K562 (cell line): ENCODE measurements around the gene B4GALT7. TPM values are rescaled to one million over a fixed set of nuclear protein-coding genes. Genes with fewer than 3 reads are reported as not detected.

Experiments
- polyA plus RNA-seq, 8 experiments: library from polyadenylated mRNA; depleted of rRNA in 4 of 8; stranded (reverse) in 5 of 8; unstranded in 3 of 8; fragments of >200 nt; fragmentation: Nextera tagmentation in 2 of 8; fragmentation: Illumina TruSeq in 1 of 8; extraction: Ambion mirVana in 2 of 8; extraction: Trizol in 1 of 8; gene quantifications; 2 replicates each; pipeline versions ENCODE4 v1.2.1 to v1.2.3, GENCODE V29; 2011 to 2014; ENCODE audit warnings: inconsistent platforms in 1 of 8, missing spikeins in 1 of 8
- total RNA-seq, 7 experiments: library from RNA; depleted of rRNA in 6 of 7; stranded (reverse); fragments of >200 nt in 6 of 7; fragmentation: Illumina TruSeq in 2 of 7; extraction: Trizol in 2 of 7; gene quantifications; 2 replicates each; pipeline versions ENCODE4 v1.2.1 to v1.2.3, GENCODE V29; 2011 to 2021; ENCODE audit warnings: low replicate concordance in 1 of 7

Gene B4GALT7
- total and polyA plus RNA-seq, 9 of the 15 experiments (the other 6 are each of a cell fraction or from before 2014, with no cell fraction given) = 0.34 to 17.7 (median 9.1) TPM

Other genes starting within 250 kb of the B4GALT7 start
Only the 7 nearest of the 14 such genes appear.
- 11.3 and 14.9 TPM in 2 replicates for gene PRR7, start 153.3 kb upstream of the B4GALT7 start, total RNA-seq (2014; rRNA removed)
- gene PRR7, start 153.3 kb upstream of the B4GALT7 start, total RNA-seq (2014; rRNA removed; fragmentation: Illumina TruSeq; extraction: Trizol) = not detected in 2 replicates
- gene PRR7, start 153.3 kb upstream of the B4GALT7 start, total RNA-seq (2015; rRNA removed; fragmentation: Illumina TruSeq; extraction: Trizol) = 0.80 and 1.2 TPM in 2 replicates
- gene PRR7, start 153.3 kb upstream of the B4GALT7 start, total RNA-seq (2021) = 9.7 and 10.4 TPM in 2 replicates
- 0.92 and 1.0 TPM in 2 replicates for gene PRR7, start 153.3 kb upstream of the B4GALT7 start, polyA plus RNA-seq (2011; rRNA removed)
- gene PRR7, start 153.3 kb upstream of the B4GALT7 start, polyA plus RNA-seq (2014; fragmentation: Illumina TruSeq; extraction: Trizol) = 0.24 TPM in 1 of 2 replicates, not detected in the other
- not detected for gene PRR7, start 153.3 kb upstream of the B4GALT7 start, polyA plus RNA-seq (2014; fragmentation: Nextera tagmentation; extraction: Ambion mirVana)
- gene PRR7, start 153.3 kb upstream of the B4GALT7 start, polyA plus RNA-seq (2014; rRNA removed) = 10.9 and 11.2 TPM in 2 replicates
- 72.9 and 87.2 TPM in 2 replicates for gene DBN1, start 126.5 kb upstream of the B4GALT7 start, total RNA-seq (2014; rRNA removed)
- 11.7 and 12.3 TPM in 2 replicates for gene DBN1, start 126.5 kb upstream of the B4GALT7 start, total RNA-seq (2014; rRNA removed; fragmentation: Illumina TruSeq; extraction: Trizol)
- gene DBN1, start 126.5 kb upstream of the B4GALT7 start, total RNA-seq (2015; rRNA removed; fragmentation: Illumina TruSeq; extraction: Trizol) = 27.9 and 33.0 TPM in 2 replicates
- 78.9 and 84.3 TPM in 2 replicates for gene DBN1, start 126.5 kb upstream of the B4GALT7 start, total RNA-seq (2021)
- 34.3 and 44.2 TPM in 2 replicates for gene DBN1, start 126.5 kb upstream of the B4GALT7 start, polyA plus RNA-seq (2011; rRNA removed)
- gene DBN1, start 126.5 kb upstream of the B4GALT7 start, polyA plus RNA-seq (2014; fragmentation: Illumina TruSeq; extraction: Trizol) = 22.1 and 54.4 TPM in 2 replicates
- under 1 TPM; 0.25 to 0.34 TPM for gene DBN1, start 126.5 kb upstream of the B4GALT7 start, polyA plus RNA-seq (2014; fragmentation: Nextera tagmentation; extraction: Ambion mirVana)
- gene DBN1, start 126.5 kb upstream of the B4GALT7 start, polyA plus RNA-seq (2014; rRNA removed) = 53.2 and 81.8 TPM in 2 replicates
- gene PDLIM7, start 102.5 kb upstream of the B4GALT7 start, total RNA-seq (2014; rRNA removed) = 85.6 and 89.0 TPM in 2 replicates
- gene PDLIM7, start 102.5 kb upstream of the B4GALT7 start, total RNA-seq (2014; rRNA removed; fragmentation: Illumina TruSeq; extraction: Trizol) = 6.4 and 10.4 TPM in 2 replicates
- gene PDLIM7, start 102.5 kb upstream of the B4GALT7 start, total RNA-seq (2015; rRNA removed; fragmentation: Illumina TruSeq; extraction: Trizol) = 32.6 and 38.1 TPM in 2 replicates
- 112 and 124 TPM in 2 replicates for gene PDLIM7, start 102.5 kb upstream of the B4GALT7 start, total RNA-seq (2021)
- 34.7 and 66.8 TPM in 2 replicates for gene PDLIM7, start 102.5 kb upstream of the B4GALT7 start, polyA plus RNA-seq (2011; rRNA removed)
- gene PDLIM7, start 102.5 kb upstream of the B4GALT7 start, polyA plus RNA-seq (2014; fragmentation: Illumina TruSeq; extraction: Trizol) = 25.5 and 49.4 TPM in 2 replicates
- 1 to 10 TPM; 2.1 to 4.1 TPM for gene PDLIM7, start 102.5 kb upstream of the B4GALT7 start, polyA plus RNA-seq (2014; fragmentation: Nextera tagmentation; extraction: Ambion mirVana)
- 115 and 119 TPM in 2 replicates for gene PDLIM7, start 102.5 kb upstream of the B4GALT7 start, polyA plus RNA-seq (2014; rRNA removed)
- gene DOK3, start 90.3 kb upstream of the B4GALT7 start, total RNA-seq (2014; rRNA removed) = 9.2 and 11.0 TPM in 2 replicates
- 2.0 TPM in 2 replicates for gene DOK3, start 90.3 kb upstream of the B4GALT7 start, total RNA-seq (2014; rRNA removed; fragmentation: Illumina TruSeq; extraction: Trizol)
- 5.9 and 7.2 TPM in 2 replicates for gene DOK3, start 90.3 kb upstream of the B4GALT7 start, total RNA-seq (2015; rRNA removed; fragmentation: Illumina TruSeq; extraction: Trizol)
- 15.7 and 21.1 TPM in 2 replicates for gene DOK3, start 90.3 kb upstream of the B4GALT7 start, total RNA-seq (2021)
- 8.0 and 16.1 TPM in 2 replicates for gene DOK3, start 90.3 kb upstream of the B4GALT7 start, polyA plus RNA-seq (2011; rRNA removed)
- gene DOK3, start 90.3 kb upstream of the B4GALT7 start, polyA plus RNA-seq (2014; fragmentation: Illumina TruSeq; extraction: Trizol) = 10.1 and 12.5 TPM in 2 replicates
- gene DOK3, start 90.3 kb upstream of the B4GALT7 start, polyA plus RNA-seq (2014; fragmentation: Nextera tagmentation; extraction: Ambion mirVana) = 1 to 10 TPM; 1.3 to 1.7 TPM
- gene DOK3, start 90.3 kb upstream of the B4GALT7 start, polyA plus RNA-seq (2014; rRNA removed) = 16.9 and 23.0 TPM in 2 replicates
- gene DDX41, start 83.2 kb upstream of the B4GALT7 start, total RNA-seq (2014; rRNA removed) = 284 and 396 TPM in 2 replicates
- 41.4 and 53.7 TPM in 2 replicates for gene DDX41, start 83.2 kb upstream of the B4GALT7 start, total RNA-seq (2014; rRNA removed; fragmentation: Illumina TruSeq; extraction: Trizol)
- 97.1 and 116 TPM in 2 replicates for gene DDX41, start 83.2 kb upstream of the B4GALT7 start, total RNA-seq (2015; rRNA removed; fragmentation: Illumina TruSeq; extraction: Trizol)
- 164 and 167 TPM in 2 replicates for gene DDX41, start 83.2 kb upstream of the B4GALT7 start, total RNA-seq (2021)
- gene DDX41, start 83.2 kb upstream of the B4GALT7 start, polyA plus RNA-seq (2011; rRNA removed) = 138 and 148 TPM in 2 replicates
- gene DDX41, start 83.2 kb upstream of the B4GALT7 start, polyA plus RNA-seq (2014; fragmentation: Illumina TruSeq; extraction: Trizol) = 94.9 and 113 TPM in 2 replicates
- gene DDX41, start 83.2 kb upstream of the B4GALT7 start, polyA plus RNA-seq (2014; fragmentation: Nextera tagmentation; extraction: Ambion mirVana) = 10 to 100 TPM; 38.2 to 60.1 TPM
- 234 and 236 TPM in 2 replicates for gene DDX41, start 83.2 kb upstream of the B4GALT7 start, polyA plus RNA-seq (2014; rRNA removed)
- gene FAM193B, start 45.6 kb upstream of the B4GALT7 start, total RNA-seq (2014; rRNA removed) = 33.6 and 53.1 TPM in 2 replicates
- gene FAM193B, start 45.6 kb upstream of the B4GALT7 start, total RNA-seq (2014; rRNA removed; fragmentation: Illumina TruSeq; extraction: Trizol) = 15.2 and 18.0 TPM in 2 replicates
- gene FAM193B, start 45.6 kb upstream of the B4GALT7 start, total RNA-seq (2015; rRNA removed; fragmentation: Illumina TruSeq; extraction: Trizol) = 31.7 and 37.3 TPM in 2 replicates
- 58.7 and 59.4 TPM in 2 replicates for gene FAM193B, start 45.6 kb upstream of the B4GALT7 start, total RNA-seq (2021)
- gene FAM193B, start 45.6 kb upstream of the B4GALT7 start, polyA plus RNA-seq (2011; rRNA removed) = 51.5 and 73.5 TPM in 2 replicates
- gene FAM193B, start 45.6 kb upstream of the B4GALT7 start, polyA plus RNA-seq (2014; fragmentation: Illumina TruSeq; extraction: Trizol) = 44.1 and 45.0 TPM in 2 replicates
- 1 to 10 TPM; 4.4 to 5.0 TPM for gene FAM193B, start 45.6 kb upstream of the B4GALT7 start, polyA plus RNA-seq (2014; fragmentation: Nextera tagmentation; extraction: Ambion mirVana)
- 73.4 and 76.4 TPM in 2 replicates for gene FAM193B, start 45.6 kb upstream of the B4GALT7 start, polyA plus RNA-seq (2014; rRNA removed)
- gene TMED9, start 7.9 kb upstream of the B4GALT7 start, total RNA-seq (2014; rRNA removed) = 90.0 and 98.0 TPM in 2 replicates
- 57.1 and 65.9 TPM in 2 replicates for gene TMED9, start 7.9 kb upstream of the B4GALT7 start, total RNA-seq (2014; rRNA removed; fragmentation: Illumina TruSeq; extraction: Trizol)
- 72.8 and 73.5 TPM in 2 replicates for gene TMED9, start 7.9 kb upstream of the B4GALT7 start, total RNA-seq (2015; rRNA removed; fragmentation: Illumina TruSeq; extraction: Trizol)
- gene TMED9, start 7.9 kb upstream of the B4GALT7 start, total RNA-seq (2021) = 147 and 173 TPM in 2 replicates
- gene TMED9, start 7.9 kb upstream of the B4GALT7 start, polyA plus RNA-seq (2011; rRNA removed) = 301 and 375 TPM in 2 replicates
- gene TMED9, start 7.9 kb upstream of the B4GALT7 start, polyA plus RNA-seq (2014; fragmentation: Illumina TruSeq; extraction: Trizol) = 144 and 168 TPM in 2 replicates
- gene TMED9, start 7.9 kb upstream of the B4GALT7 start, polyA plus RNA-seq (2014; fragmentation: Nextera tagmentation; extraction: Ambion mirVana) = 10 to 100 TPM; 43.7 to 53.2 TPM
- 213 and 235 TPM in 2 replicates for gene TMED9, start 7.9 kb upstream of the B4GALT7 start, polyA plus RNA-seq (2014; rRNA removed)